HL-60/S4 treated with retinoic acid at 250 ng/mL for 4 days and 3 days (cell line): ENCODE results near the gene DAP3.
"Not testable (repeated sequence)": the region's sequence is repeated elsewhere in the genome, so short reads cannot be mapped to it uniquely, and the experiment has no call there.

Source experiments
- in situ Hi-C: fragments of 300-500 bp; cut with MboI; formaldehyde crosslinking; loops from 2 replicates; pipeline ENCODE4 v1.7.0; 2022; ENCODE audit warnings: low sequenced_read_pairs

The DAP3 gene

GRCh38 chr1:155689081-155689607 lies at the start of gene DAP3:
TSS of gene DAP3 (plus strand) at chr1:155689091. CDS start at chr1:155709780, 20,689 bp downstream.
- in situ Hi-C loops = not testable (repeated sequence)

- in situ Hi-C loops = no loop called here
Observed at GRCh38 chr1:155640367-155640766, 48.5 kb upstream of the DAP3 start.

GRCh38 chr1:155642559-155643180 lies 46.2 kb upstream of the DAP3 start:
- in situ Hi-C loops = not testable (repeated sequence)

- in situ Hi-C loops = no loop called here
Observed at GRCh38 chr1:155643230-155643629, 45.7 kb upstream of the DAP3 start.

GRCh38 chr1:155645034-155645598 lies 43.8 kb upstream of the DAP3 start:
- in situ Hi-C loops = no loop called here

- in situ Hi-C loops = no loop called here
Observed at GRCh38 chr1:155645648-155646047, 43.2 kb upstream of the DAP3 start.

- in situ Hi-C loops = no loop called here
Observed at GRCh38 chr1:155646307-155646706, 42.6 kb upstream of the DAP3 start.

- in situ Hi-C loops = no loop called here
Observed at GRCh38 chr1:155648207-155649147, 40.4 kb upstream of the DAP3 start.

- in situ Hi-C loops = no loop called here
Observed at GRCh38 chr1:155649676-155650075, 39.2 kb upstream of the DAP3 start.

GRCh38 chr1:155650231-155650757 lies 38.6 kb upstream of the DAP3 start:
- in situ Hi-C loops = no loop called here

- in situ Hi-C loops = no loop called here
Observed at GRCh38 chr1:155651861-155652661, 36.8 kb upstream of the DAP3 start.

GRCh38 chr1:155652951-155653350 lies 35.9 kb upstream of the DAP3 start:
- in situ Hi-C loops = no loop called here

GRCh38 chr1:155657463-155657862 lies 31.4 kb upstream of the DAP3 start:
- in situ Hi-C loops = no loop called here

- in situ Hi-C loops = not testable (repeated sequence)
Observed at GRCh38 chr1:155661239-155661638, 27.7 kb upstream of the DAP3 start.

GRCh38 chr1:155669233-155670162 lies 19.4 kb upstream of the DAP3 start:
- in situ Hi-C loops = no loop called here

- in situ Hi-C loops = no loop called here
Observed at GRCh38 chr1:155671750-155672149, 17.1 kb upstream of the DAP3 start.

- in situ Hi-C loops = no loop called here
Observed at GRCh38 chr1:155673003-155673402, 15.9 kb upstream of the DAP3 start.

- in situ Hi-C loops = no loop called here
Observed at GRCh38 chr1:155678027-155678426, 10.9 kb upstream of the DAP3 start.

- in situ Hi-C loops = not testable (repeated sequence)
Observed at GRCh38 chr1:155678992-155679391, 9.9 kb upstream of the DAP3 start.
